HG03342 (cell line): ENCODE results near the gene SYT11.
A peak's percentile ranks its signal among the peaks of the same experiment; 100 is the strongest.

Source experiments
- ATAC-seq: cut with Tn5 transposase; IDR thresholded peaks from one replicate; pipeline ENCODE4 v1.9.1; 2021; ENCODE audit warnings: mild to moderate bottlenecking, moderate library complexity; ENCODE audit not compliant: unreplicated experiment

SYT11 gene

GRCh38 chr1:155859881-155860871 is 809 bp downstream of the SYT11 start:
- peak; percentile 30 for ATAC-seq

- ATAC-seq = no peak
Observed at GRCh38 chr1:155860970-155861510, 1.7 kb downstream of the SYT11 start.

GRCh38 chr1:155861896-155862295 is 2.5 kb downstream of the SYT11 start:
- ATAC-seq = no peak

- ATAC-seq = no peak
Observed at GRCh38 chr1:155864393-155864792, 5.0 kb downstream of the SYT11 start.

GRCh38 chr1:155867766-155868165 is 8.4 kb downstream of the SYT11 start:
- no peak for ATAC-seq

GRCh38 chr1:155871390-155871789 is 12.0 kb downstream of the SYT11 start:
- no peak for ATAC-seq

- ATAC-seq = no peak
Observed at GRCh38 chr1:155872527-155872926, 13.2 kb downstream of the SYT11 start.

GRCh38 chr1:155873860-155874259 is 14.5 kb downstream of the SYT11 start:
- no peak for ATAC-seq

- ATAC-seq = no peak
Observed at GRCh38 chr1:155877945-155878344, 18.6 kb downstream of the SYT11 start.

GRCh38 chr1:155880251-155880650 is 20.9 kb downstream of the SYT11 start:
- no peak for ATAC-seq

- ATAC-seq = no peak
Observed at GRCh38 chr1:155880950-155881349, 21.6 kb downstream of the SYT11 start.

GRCh38 chr1:155882235-155882634 is 22.9 kb downstream of the SYT11 start:
- ATAC-seq = no peak

GRCh38 chr1:155882766-155883165 is 23.4 kb downstream of the SYT11 start:
- ATAC-seq = no peak

GRCh38 chr1:155884031-155884960 is 24.9 kb downstream of the SYT11 start:
- no peak for ATAC-seq

- ATAC-seq = no peak
Observed at GRCh38 chr1:155884982-155885381, 25.6 kb downstream of the SYT11 start.

- ATAC-seq = no peak
Observed at GRCh38 chr1:155888481-155888880, 29.1 kb downstream of the SYT11 start.

GRCh38 chr1:155889566-155889965 is 30.2 kb downstream of the SYT11 start:
- no peak for ATAC-seq

GRCh38 chr1:155890251-155890650 is 30.9 kb downstream of the SYT11 start:
- ATAC-seq = no peak

GRCh38 chr1:155892796-155893195 is 33.4 kb downstream of the SYT11 start:
- no peak for ATAC-seq

GRCh38 chr1:155893389-155894142 is 34.2 kb downstream of the SYT11 start:
- ATAC-seq = no peak
